NCI-H1417 (cell line): ENCODE measurements around the gene NR0B2.
"Not testable (repeated sequence)": the region's sequence is repeated elsewhere in the genome, so short reads cannot be mapped to it uniquely, and the experiment has no call there.

Source experiments
- DNase-seq, 3 experiments: peaks; one replicate each; lab custom pipeline; 2025; lab: John Stamatoyannopoulos, UW

NR0B2 gene

GRCh38 chr1:26913754-26914619, at the start of gene NR0B2:
Gene NR0B2 (minus strand): TSS chr1:26913975. CDS start chr1:26913940, 35 bp downstream.
- peak; percentile 92 to 99 (median 97) for DNase-seq

GRCh38 chr1:26961826-26962225, 48.1 kb upstream of the NR0B2 start:
- no peak for DNase-seq

- no peak for DNase-seq
These were observed 46.8 kb upstream of the NR0B2 start for GRCh38 chr1:26960625-26960966.

GRCh38 chr1:26959722-26960624, 46.2 kb upstream of the NR0B2 start, which contains the start of gene KDF1:
Gene KDF1 (minus strand): TSS chr1:26960468. CDS start chr1:26952380, 8,088 bp downstream.
- DNase-seq: peak; percentile 84 to 89 (median 85)

GRCh38 chr1:26959270-26959669, 45.5 kb upstream of the NR0B2 start:
- DNase-seq: no peak

GRCh38 chr1:26957306-26957705, 43.5 kb upstream of the NR0B2 start:
- no peak for DNase-seq

- no peak for DNase-seq
These were observed 42.5 kb upstream of the NR0B2 start for GRCh38 chr1:26956321-26956720.

- DNase-seq: no peak
These were observed 39.6 kb upstream of the NR0B2 start for GRCh38 chr1:26953374-26953773.

GRCh38 chr1:26951821-26952497, 38.2 kb upstream of the NR0B2 start:
- DNase-seq: no peak

- no peak for DNase-seq
These were observed 37.4 kb upstream of the NR0B2 start for GRCh38 chr1:26951216-26951615.

GRCh38 chr1:26950602-26951001, 36.8 kb upstream of the NR0B2 start:
- DNase-seq: no peak

GRCh38 chr1:26949926-26950319, 36.1 kb upstream of the NR0B2 start:
- DNase-seq: no peak

GRCh38 chr1:26949266-26949925, 35.6 kb upstream of the NR0B2 start:
- no peak for DNase-seq

- DNase-seq: not testable (repeated sequence)
These were observed 34.9 kb upstream of the NR0B2 start for GRCh38 chr1:26948725-26949057.

GRCh38 chr1:26946270-26946669, 32.5 kb upstream of the NR0B2 start:
- DNase-seq: no peak

- no peak for DNase-seq
These were observed 32.0 kb upstream of the NR0B2 start for GRCh38 chr1:26945728-26946127.

GRCh38 chr1:26945138-26945537, 31.4 kb upstream of the NR0B2 start:
- no peak for DNase-seq

GRCh38 chr1:26942656-26943055, 28.9 kb upstream of the NR0B2 start:
- no peak for DNase-seq

- no peak for DNase-seq
These were observed 27.5 kb upstream of the NR0B2 start for GRCh38 chr1:26941311-26941710.

GRCh38 chr1:26938659-26939025, 24.9 kb upstream of the NR0B2 start:
- DNase-seq: no peak

- DNase-seq: no peak
These were observed 24.4 kb upstream of the NR0B2 start for GRCh38 chr1:26938004-26938658.
